K562 treated with DMSO at 1 percent for 4 hours (cell line): ENCODE results near the gene NNMT. TPM values are rescaled to one million over a fixed set of nuclear protein-coding genes. Genes with fewer than 3 reads are reported as not detected.

Source experiments
- total RNA-seq: library from RNA; unstranded; fragments of 300-600 nt; gene quantifications from 2 replicates; pipeline ENCODE4 v1.2.3, GENCODE V29; 2022; ENCODE audit not compliant: insufficient read depth

NNMT gene
- total RNA-seq: 47.7 and 68.7 TPM in 2 replicates

GRCh38 chr11:114295676-114296604 is at the start of gene NNMT:
TSS of gene NNMT (plus strand) at chr11:114296399. CDS start at chr11:114296557, 158 bp downstream.

Other genes starting within 250 kb of the NNMT start
- gene ZBTB16, start 236.7 kb upstream of the NNMT start, total RNA-seq: not detected in 2 replicates
- 2.3 and 3.6 TPM in 2 replicates for gene C11orf71, start 104.1 kb downstream of the NNMT start, total RNA-seq
- 15.3 and 16.6 TPM in 2 replicates for gene RBM7, start 104.3 kb downstream of the NNMT start, total RNA-seq
- 120 and 128 TPM in 2 replicates for gene REXO2, start 143.1 kb downstream of the NNMT start, total RNA-seq